A673 (cell line): Measurements from ENCODE around the gene FRMD4A. TPM values are rescaled to one million over a fixed set of nuclear protein-coding genes. Genes with fewer than 3 reads are reported as not detected.

Source experiments
- BruUV-seq: library from RNA; stranded (reverse); fragments of 400-500 nt; replicated peaks from 2 replicates; lab custom pipeline; 2021; lab: Mats Ljungman, UMichigan
- CTCF ChIA-PET: fragments of 300-600 bp; sonication (Branson Sonifier 250); formaldehyde crosslinking; loops from one replicate; lab custom pipeline; 2022; ENCODE audit warnings: antibody characterized with exemption; lab: Charles Lee
- POLR2A ChIA-PET: fragments of 300-600 bp; sonication (Branson Sonifier 250); formaldehyde crosslinking; loops from one replicate; lab custom pipeline; 2022; ENCODE audit warnings: antibody characterized with exemption; ENCODE audit not compliant: low non-redundant PET; lab: Charles Lee
- DNase-seq: peaks from one replicate; pipeline ENCODE4 v3.0.0-alpha.2; 2015; ENCODE audit warnings: low spot score
- H3K27ac ChIP-seq: fragments of 200-600 bp; sonication (generic); 2 replicates; pipeline ENCODE4 v1.5.1; 2016; ENCODE audit warnings: mixed run types, low read depth, mild to moderate bottlenecking, mixed read lengths, antibody characterized with exemption, low read length; ENCODE audit not compliant: poor library complexity, severe bottlenecking
- H3K27me3 ChIP-seq: fragments of 200-600 bp; sonication (generic); replicated peaks from 2 replicates; pipeline ENCODE4 v1.6.1; 2017; ENCODE audit warnings: mixed run types, low read depth, mild to moderate bottlenecking, mixed read lengths, antibody characterized with exemption, low read length; ENCODE audit not compliant: insufficient read depth, poor library complexity
- H3K36me3 ChIP-seq: fragments of 200-600 bp; sonication (generic); 2 replicates; pipeline ENCODE4 v1.6.1; 2016; ENCODE audit warnings: mixed run types, mild to moderate bottlenecking, mixed read lengths, antibody characterized with exemption, low read length; ENCODE audit not compliant: insufficient read depth, poor library complexity, severe bottlenecking
- H3K4me1 ChIP-seq: fragments of 200-600 bp; sonication (generic); 2 replicates; pipeline ENCODE4 v1.6.1; 2017; ENCODE audit warnings: mixed run types, mild to moderate bottlenecking, mixed read lengths, antibody characterized with exemption, low read length; ENCODE audit not compliant: insufficient read depth, poor library complexity, severe bottlenecking
- H3K4me3 ChIP-seq: fragments of 200-600 bp; sonication (generic); 2 replicates; pipeline ENCODE4 v1.5.1; 2016; ENCODE audit warnings: low read depth, mixed run types, mild to moderate bottlenecking, mixed read lengths, low read length; ENCODE audit not compliant: poor library complexity, severe bottlenecking
- H3K9me3 ChIP-seq: fragments of 200-600 bp; sonication (generic); 2 replicates; pipeline ENCODE4 v1.6.1; 2016; ENCODE audit warnings: mixed run types, low read depth, mild to moderate bottlenecking, mixed read lengths, antibody characterized with exemption, low read length; ENCODE audit not compliant: poor library complexity, severe bottlenecking
- EZH2 ChIP-seq: fragments of 200-600 bp; sonication (generic); IDR thresholded peaks from 2 replicates; pipeline ENCODE4 v1.6.1; 2017; ENCODE audit warnings: borderline replicate concordance, low read depth, mild to moderate bottlenecking, mixed read lengths, antibody characterized with exemption, low read length; ENCODE audit not compliant: poor library complexity, severe bottlenecking
- intact Hi-C: fragments of 100-400 bp; cut with micrococcal nuclease; formaldehyde crosslinking; loops from one replicate; pipeline ENCODE4 v1.10.0; 2022; ENCODE audit not compliant: unreplicated experiment
- total RNA-seq: library from RNA; stranded (reverse); gene quantifications from 2 replicates; pipeline ENCODE4 v1.2.3, GENCODE V29; 2021
- TF ChIP-seq, protein P1 (sequence below): fragments of 300-800, 200-600 bp; sonication (generic); conservative IDR thresholded peaks from 2 replicates; pipeline ENCODE4 v1.5.1; 2017; ENCODE audit warnings: low read depth, mild to moderate bottlenecking, antibody characterized with exemption, low read length, moderate library complexity, mixed read lengths

The FRMD4A gene
- total RNA-seq, 1 experiment from 2014 or later, result 26.3 TPM

DNA sequence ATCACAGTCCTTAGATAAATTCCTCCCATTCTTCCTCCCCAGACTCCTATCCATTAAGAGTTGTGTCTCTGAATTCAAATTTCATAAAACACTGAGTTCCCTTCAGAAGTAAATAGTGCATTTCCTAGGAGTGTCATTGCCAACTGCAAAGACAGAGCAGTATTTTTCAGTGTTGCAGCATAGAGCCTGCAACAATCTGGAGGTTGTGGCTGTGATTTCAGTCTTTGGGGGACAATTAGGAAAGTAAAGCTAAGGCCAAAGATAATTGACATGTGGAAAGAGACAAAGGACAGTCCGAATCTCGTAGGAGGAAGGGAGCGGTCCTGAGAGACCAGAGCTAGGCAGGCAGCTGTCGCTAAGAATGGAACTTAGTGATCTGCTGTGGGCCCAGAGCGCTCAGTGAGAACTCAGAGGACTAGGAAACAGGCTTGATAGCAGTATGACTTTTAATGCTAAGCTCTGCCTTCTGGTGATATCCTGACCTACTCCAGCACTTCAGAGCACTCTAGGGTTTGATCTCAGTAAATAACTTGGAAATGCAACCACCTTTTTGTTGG is 697.8 kb downstream of the FRMD4A start:
- no TSS peak for BruUV-seq
- intact Hi-C loops, result no loop called here
- TF ChIP-seq EZH2, result no peak
- TF ChIP-seq, protein P1, sequence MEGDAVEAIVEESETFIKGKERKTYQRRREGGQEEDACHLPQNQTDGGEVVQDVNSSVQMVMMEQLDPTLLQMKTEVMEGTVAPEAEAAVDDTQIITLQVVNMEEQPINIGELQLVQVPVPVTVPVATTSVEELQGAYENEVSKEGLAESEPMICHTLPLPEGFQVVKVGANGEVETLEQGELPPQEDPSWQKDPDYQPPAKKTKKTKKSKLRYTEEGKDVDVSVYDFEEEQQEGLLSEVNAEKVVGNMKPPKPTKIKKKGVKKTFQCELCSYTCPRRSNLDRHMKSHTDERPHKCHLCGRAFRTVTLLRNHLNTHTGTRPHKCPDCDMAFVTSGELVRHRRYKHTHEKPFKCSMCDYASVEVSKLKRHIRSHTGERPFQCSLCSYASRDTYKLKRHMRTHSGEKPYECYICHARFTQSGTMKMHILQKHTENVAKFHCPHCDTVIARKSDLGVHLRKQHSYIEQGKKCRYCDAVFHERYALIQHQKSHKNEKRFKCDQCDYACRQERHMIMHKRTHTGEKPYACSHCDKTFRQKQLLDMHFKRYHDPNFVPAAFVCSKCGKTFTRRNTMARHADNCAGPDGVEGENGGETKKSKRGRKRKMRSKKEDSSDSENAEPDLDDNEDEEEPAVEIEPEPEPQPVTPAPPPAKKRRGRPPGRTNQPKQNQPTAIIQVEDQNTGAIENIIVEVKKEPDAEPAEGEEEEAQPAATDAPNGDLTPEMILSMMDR, result no peak
- CTCF ChIA-PET, result no interaction called here
- Histone ChIP-seq H3K4me1 (no peaks in the 10 kb centered on the region), H3K9me3 (no peaks in the 10 kb centered on the region), H3K27me3 (no peaks in the 10 kb centered on the region), H3K36me3 (no peaks in the 10 kb centered on the region), H3K4me3 (no peak overlapping the region), H3K27ac (no peak overlapping the region)
- no peak for DNase-seq
- POLR2A ChIA-PET, result no interaction called here

DNA sequence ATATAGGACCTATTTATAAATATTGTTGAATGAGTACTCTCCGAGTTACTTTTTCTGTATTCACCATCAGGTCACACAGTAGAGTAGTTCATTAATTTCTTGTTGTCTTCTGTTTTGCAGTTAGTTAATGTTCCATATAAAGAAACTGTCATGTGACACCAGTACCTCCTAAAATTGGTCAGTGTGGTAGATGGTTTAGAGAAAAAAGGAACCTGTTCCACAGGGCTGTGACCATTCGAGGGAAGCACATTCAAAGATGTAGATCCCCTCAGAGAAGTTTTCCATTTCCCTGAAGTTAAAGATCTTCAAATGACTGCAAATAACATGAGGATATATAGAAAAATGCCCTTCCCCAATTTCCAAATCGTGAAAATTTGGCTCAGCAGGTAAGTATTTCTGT is 698.3 kb downstream of the FRMD4A start:
- no TSS peak for BruUV-seq

GRCh38 chr10:13631594-13631993 is 699.1 kb downstream of the FRMD4A start:
- POLR2A ChIA-PET, result no interaction called here
- no peak overlapping the region for H3K27ac ChIP-seq

More for the DNA sequence above, 698.3 kb downstream of the FRMD4A start:
- H3K27ac ChIP-seq, result no peak overlapping the region
- no peak for DNase-seq
- no peaks in the 10 kb centered on the region for H3K27me3 ChIP-seq
- no peaks in the 10 kb centered on the region for H3K4me1 ChIP-seq
- no peaks in the 10 kb centered on the region for H3K36me3 ChIP-seq
- POLR2A ChIA-PET, result no interaction called here
- intact Hi-C loops, result no loop called here
- H3K9me3 ChIP-seq, result no peaks in the 10 kb centered on the region
- no peak overlapping the region for H3K4me3 ChIP-seq
- TF ChIP-seq EZH2, result no peak
- TF ChIP-seq, protein P1, result no peak
- CTCF ChIA-PET, result no interaction called here

More at GRCh38 chr10:13631594-13631993, 699.1 kb downstream of the FRMD4A start:
- TF ChIP-seq EZH2, result no peak
- TF ChIP-seq, protein P1, result no peak
- no TSS peak for BruUV-seq
- CTCF ChIA-PET, result interaction anchor here (0.6 kb wide), 1 partner anchor 324 kb away, joined by 5 read pairs; no protein-coding TSS in a partner anchor
- Histone ChIP-seq H3K27me3 (no peaks in the 10 kb centered on the region), H3K4me1 (no peaks in the 10 kb centered on the region), H3K36me3 (no peaks in the 10 kb centered on the region), H3K4me3 (no peak overlapping the region), H3K9me3 (no peaks in the 10 kb centered on the region)
- no peak for DNase-seq
- intact Hi-C loops, result no loop called here
